ENCODE data around the gene HIPK4. TPM values are rescaled to one million over a fixed set of nuclear protein-coding genes. Genes with fewer than 3 reads are reported as not detected.

Gene HIPK4
- total RNA-seq, 4 donors from 2014 or later, result 0.22 to 0.34 TPM; not detected in 2

GRCh38 chr19:40355975-40356680, 33.9 kb downstream of the HIPK4 start:
- no peak for TF ChIP-seq CTCF (IDR thresholded peaks at IDR 0.05; ENCODE audit: low read depth)

- no peak for TF ChIP-seq CTCF (IDR thresholded peaks at IDR 0.05; ENCODE audit: low read depth)
Measured at GRCh38 chr19:40348961-40349507, 40.9 kb downstream of the HIPK4 start.

GRCh38 chr19:40348125-40348913, 41.7 kb downstream of the HIPK4 start, which contains the start of the genes C19orf47 and PLD3:
C19orf47 (minus strand) TSS chr19:40348397; CDS start chr19:40341857, 6,540 bp downstream.
PLD3 (plus strand) TSS chr19:40348695; CDS start chr19:40366484, 17,789 bp downstream.
- TF ChIP-seq CTCF (IDR thresholded peaks at IDR 0.05; ENCODE audit: low read depth), result no peak

- no peak for TF ChIP-seq CTCF (IDR thresholded peaks at IDR 0.05; ENCODE audit: low read depth)
Measured at GRCh38 chr19:40344422-40344821, 45.6 kb downstream of the HIPK4 start.

- no peak for TF ChIP-seq CTCF (IDR thresholded peaks at IDR 0.05; ENCODE audit: low read depth)
Measured at GRCh38 chr19:40342644-40343311, 47.2 kb downstream of the HIPK4 start.

GRCh38 chr19:40341601-40342482, 48.1 kb downstream of the HIPK4 start:
- TF ChIP-seq CTCF (IDR thresholded peaks at IDR 0.05; ENCODE audit: low read depth), result no peak

All from subcutaneous adipose tissue (tissue), 4 donors.